HG03521 (cell line): ENCODE data around the gene PIM3.

Experiments
- ATAC-seq: cut with Tn5 transposase; IDR thresholded peaks from one replicate; pipeline ENCODE4 v1.9.1; 2021; ENCODE audit warnings: mild to moderate bottlenecking, moderate library complexity; ENCODE audit not compliant: unreplicated experiment

PIM3 gene

DNA sequence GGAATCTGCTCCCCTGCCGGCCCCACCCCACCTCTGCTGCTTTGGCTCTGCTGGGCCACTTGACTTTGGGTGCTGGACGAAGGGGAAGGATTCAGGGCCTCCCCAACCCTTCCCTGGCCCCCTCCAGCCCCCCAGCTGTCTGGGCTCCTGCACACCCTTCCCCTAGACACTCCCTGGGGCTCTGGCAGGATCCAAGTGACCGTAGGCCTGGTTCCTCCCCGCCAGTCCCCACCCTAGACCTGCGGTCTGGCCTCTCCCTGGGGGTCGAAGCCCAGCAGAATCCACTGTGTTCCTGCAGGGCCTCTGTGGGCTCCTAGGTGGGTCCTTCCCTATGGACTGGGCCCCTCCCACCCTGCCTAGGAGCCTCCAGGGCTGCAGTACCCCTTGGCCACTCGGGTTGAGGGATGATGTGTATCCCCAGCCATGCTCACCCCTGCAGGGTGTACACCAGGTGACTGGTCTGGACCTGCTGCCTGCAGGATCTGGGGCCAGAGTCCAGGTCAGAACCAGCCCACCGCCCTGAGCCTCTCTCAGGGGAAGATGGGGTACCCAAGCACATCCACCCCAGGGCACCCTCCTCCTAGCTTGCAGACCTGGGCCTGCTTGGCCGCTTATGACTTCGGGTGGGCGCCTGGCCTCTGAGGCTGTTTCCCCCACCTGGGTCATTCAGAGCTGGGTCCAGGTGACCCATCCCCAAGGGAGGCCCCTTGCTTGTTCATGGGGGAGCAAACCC is 5.6 kb downstream of the PIM3 start:
- ATAC-seq: no peak

DNA sequence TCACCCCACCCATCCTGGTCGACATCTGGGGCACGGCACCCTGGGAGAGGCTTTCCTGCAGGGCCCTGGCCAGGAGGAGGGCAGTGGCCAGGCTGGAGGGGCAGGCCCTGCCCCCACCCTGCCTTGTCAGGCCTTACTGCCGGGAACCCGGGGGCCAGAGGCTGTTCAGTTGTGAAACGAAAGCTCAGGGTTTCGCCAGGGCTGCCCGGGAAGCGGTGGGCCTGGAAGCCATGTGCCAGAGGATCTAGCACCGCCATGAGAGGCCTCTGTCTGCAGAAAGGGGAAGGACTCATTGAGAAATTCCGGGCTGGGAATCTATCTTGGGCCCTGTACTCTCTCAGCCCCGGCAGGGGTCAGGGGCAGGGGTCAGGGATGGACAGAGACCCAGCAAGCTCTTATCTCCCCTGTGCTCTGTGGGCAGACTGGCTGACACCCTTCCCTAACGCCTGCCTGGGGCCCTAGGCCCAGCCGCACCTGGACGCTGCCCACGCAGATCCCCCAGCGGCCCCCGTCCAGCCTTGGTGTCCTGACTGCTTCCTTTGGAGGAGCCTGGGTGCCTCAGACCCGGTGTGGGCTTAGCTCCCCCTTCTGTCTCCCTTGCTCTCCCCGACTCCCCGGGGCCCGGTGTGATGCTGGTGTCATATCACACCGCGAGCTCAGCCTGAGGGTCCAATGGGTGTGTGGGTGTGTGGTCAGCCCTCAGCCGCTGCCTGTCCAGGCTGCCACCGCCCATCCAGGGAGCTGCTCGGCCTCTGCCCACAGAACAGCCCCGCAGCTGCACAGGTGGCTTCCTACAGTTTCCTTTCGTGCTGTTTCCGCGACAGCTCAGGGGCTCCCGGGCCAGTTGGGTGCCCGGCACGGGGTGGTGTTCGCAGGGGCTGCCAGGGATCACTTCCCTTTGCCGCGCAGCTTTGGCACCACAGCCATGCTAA is 6.5 kb downstream of the PIM3 start:
- no peak for ATAC-seq

DNA sequence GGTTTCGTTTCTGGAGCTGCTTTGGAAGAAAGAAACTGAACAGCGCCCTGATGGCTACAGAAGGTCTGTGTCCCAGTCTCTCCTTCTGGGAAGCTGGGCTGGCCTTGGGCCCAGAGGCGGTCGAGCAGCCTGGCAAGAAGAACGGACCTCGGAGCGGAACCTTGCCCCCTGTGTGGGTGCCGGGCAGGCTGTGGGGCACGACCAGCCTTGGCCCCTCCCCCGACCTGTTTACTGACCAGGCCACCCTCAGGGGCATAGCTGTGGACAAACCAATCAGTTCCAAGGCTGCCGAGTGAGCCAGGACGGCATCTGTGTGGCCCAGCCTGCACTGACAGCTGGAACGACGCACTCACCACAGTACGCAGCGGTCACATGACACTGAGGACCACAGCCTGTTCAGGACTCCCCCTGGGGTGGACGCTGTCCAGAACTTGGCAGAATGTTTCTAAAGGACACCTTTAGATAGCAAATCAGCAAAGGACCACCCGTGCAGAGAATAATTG is 7.2 kb downstream of the PIM3 start:
- ATAC-seq: no peak

DNA sequence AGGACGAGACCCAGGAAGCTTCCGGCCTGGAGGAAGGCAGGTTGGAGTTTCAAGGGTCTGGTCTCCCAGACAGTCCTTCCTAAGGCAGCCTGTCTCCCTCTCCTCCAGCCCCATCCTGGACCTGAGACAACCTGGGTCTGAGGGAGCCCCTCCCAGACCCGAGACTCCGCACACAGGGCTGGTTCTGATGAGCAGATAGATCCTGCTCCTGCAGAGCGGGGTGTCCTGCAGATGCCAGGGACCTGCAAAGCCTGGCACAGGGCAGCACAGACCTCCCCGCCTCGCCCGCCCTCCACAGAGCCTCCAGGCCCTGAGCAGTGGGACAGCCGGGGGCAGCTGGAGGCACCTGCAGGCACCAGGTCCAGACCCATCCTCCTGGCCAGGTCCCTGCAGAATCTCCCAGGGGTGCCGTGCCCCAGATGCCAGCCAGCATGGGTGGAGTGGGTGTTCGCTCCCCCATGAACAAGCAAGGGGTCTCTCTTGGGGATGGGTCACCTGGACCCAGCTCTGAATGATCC is 7.8 kb downstream of the PIM3 start:
- ATAC-seq: no peak

DNA sequence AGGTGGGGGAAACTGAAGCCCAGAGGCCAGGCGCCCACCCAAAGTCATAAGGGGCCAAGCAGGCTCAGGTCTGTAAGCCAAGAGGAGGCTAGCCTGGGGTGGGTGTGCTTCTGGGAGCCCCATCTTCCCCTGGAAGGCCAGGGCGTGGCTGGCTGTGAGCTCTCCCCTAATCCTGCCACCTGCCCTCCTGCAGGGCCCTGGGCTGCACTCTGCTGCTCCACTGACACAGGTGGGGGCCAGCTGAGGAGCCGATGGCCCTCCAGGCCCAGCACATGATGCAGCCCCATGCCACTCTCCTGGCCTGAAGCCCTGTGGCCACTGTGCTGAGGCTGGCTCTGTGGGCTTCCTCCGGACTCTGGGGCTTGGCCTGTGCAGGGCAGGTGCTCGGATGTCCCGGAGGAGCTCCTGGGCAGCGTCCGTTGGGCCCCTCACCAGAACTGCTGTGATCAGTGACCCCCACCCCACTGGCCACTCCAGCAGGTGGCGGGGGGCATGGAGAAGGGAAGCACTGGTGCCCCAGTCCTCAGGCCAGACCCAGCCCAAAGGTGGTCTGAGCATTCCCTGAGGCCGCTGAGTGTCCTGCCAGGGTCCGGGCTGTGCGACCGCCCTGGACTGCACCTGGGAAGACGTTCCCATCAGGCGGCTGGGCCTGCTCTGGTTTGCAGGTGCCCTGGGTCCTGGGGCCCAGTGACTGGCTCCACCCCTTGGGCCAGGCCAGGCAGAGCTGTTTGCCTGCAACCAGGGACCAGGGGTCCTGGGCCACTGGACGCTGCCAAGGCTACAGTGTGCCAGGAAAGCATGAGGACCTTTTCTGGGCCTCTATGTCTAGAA is 8.5 kb downstream of the PIM3 start:
- no peak for ATAC-seq

DNA sequence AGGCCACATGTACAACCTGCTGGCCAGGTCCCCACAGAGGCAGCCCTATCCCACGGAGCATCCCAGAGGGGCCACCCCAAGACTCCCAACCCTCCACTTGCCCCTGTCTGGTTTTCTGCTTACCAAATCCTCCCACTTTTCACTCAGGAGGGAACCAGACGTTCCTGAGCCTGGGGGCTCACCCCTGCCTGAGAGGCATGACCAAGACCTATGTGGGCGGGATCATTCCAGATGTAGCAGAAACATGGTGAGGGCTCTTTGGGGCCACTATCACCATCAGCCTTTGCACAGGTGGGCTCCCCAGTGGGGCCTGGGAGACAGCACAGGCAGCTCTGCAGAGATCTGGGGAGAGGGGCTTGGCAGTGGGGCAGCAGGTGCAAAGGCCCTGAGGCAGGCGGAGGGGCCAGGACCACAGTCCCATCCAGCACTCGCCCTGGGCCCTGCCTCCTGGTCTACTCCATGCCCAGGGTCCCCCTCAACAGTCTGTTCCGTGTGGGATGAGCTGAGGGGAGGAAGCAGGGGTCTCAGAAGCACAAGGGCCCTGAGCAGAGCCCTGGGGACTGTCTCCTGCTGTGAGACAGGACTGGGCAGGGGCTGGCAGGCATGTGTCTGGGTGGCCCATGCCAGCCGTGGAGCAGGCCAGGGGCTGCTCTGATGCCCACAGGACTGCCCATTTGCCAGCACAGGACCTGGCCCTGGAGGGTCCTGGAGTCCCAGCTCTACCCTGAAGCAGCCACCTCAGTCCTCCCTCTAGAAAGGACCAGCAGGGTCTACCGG is 9.4 kb downstream of the PIM3 start:
- ATAC-seq: no peak

DNA sequence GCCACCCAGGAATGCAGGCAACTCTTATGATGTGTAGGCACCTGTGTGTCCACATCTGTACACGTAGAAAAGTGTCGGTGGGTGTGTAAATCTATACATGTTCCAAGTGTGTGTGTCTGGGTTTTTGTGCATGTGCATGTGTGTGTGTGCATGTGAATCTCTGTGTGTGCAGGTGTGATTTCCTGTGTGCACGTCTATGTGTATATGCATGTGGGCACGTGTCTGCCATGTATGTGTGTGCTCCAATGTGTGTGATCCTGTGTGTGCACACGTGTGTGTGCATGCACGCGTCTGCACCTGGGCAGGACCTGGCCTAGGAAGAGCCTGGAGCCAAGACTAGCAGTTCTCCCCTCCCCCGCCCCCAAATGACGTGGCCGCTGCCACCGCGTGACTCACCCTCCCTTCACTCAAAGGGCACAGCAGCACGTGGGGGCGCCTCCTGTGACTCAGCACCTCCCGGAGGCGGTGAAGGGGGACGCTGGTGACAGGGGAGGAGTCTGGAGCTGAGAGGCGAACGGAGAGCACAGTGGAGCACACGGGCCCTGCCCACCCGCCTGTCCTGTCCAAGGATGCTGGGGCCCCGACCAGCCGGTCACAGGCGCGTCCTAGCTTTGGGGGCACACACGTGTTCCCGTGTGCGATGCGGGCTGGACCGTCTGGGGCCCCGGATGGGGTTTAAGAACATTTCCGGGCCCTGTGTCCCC is 10.1 kb downstream of the PIM3 start:
- peak; percentile 53 for ATAC-seq

DNA sequence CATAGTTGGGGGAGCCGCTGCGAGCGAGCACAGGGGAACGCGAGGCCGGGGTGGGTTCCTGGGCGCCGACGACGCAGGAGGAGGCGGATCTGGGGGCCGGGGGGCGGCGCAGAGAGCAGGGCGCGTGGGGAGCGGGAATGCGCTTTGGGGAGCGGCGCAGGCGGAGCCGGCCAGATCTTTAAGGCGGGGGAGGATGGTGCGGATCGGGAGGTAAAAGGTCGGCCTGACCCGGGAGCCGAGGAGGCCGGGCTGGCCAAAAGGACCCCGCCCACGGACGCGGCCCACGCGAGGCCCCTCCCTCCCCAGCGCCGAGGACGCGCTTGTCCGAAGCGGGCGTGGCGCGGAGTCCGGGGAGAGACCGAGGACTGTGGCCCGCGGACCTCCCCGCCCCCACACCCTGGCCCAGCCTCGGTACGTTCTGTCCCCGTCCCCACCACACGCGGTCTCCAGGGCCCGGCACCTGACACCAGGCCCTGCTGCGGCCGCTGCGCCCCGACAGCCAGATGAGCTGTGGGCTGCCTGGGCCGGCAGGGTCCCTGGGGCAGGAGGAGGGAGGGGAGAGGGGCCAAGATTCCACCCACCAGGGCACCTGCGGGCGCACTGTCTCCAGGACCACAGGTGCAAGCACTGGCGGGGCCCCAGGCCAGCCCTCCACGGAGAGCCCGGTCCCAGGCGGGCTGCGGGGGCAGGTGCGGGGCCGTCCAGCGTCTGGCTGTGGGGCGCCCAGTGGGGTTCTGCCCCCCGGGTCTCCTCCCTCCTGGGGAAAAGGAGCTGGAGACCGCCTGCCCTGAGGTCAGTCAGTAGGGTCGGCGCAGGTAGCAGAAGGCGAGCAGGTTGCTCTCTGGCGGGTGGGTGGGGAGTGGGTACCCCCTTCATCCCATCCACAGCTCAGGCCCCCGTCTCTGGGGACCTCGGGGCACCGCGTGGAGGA is 10.9 kb downstream of the PIM3 start:
- peak; percentile 23 for ATAC-seq

DNA sequence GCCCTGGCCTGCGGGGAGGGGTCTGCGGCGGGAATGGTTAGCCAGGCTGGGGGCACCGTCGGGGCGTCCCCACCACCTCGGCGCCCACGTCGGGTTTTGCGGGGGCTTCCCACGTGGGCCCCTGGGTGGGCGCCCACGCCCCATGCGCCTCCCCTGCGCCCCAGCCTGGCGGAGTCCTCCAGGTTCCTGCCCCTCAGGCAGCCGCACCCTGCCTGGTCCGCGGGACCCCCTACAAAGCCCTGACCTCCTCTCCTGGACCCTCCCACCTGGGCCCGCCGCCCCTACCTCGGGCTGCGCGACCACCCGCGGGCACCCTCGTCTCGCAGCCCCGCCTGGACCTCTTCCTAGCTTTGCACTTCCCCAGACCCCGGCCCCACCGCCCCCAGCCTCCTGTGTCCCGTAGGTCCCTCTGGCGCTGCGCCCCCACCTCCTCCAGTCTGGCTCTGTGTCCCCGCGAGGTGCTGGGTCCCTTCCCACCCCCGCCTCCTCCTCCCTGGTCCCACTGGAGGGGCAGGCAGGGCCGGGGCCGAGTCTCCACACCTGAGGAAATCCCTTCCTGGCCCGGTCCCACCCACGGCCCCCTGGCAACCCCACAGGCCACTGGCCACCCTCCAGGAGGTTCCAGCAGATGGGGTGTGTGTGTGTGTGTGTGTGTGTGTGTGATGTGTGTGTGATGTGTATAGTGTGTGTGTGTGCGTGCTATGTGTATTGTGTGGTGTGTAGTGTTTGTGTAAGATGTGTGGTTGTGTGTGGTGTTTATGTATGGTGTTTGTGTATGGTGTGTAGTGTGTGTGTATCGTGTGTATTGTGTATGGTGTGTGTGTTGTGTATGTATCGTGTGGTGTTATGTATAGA is 11.8 kb downstream of the PIM3 start:
- ATAC-seq: no peak

DNA sequence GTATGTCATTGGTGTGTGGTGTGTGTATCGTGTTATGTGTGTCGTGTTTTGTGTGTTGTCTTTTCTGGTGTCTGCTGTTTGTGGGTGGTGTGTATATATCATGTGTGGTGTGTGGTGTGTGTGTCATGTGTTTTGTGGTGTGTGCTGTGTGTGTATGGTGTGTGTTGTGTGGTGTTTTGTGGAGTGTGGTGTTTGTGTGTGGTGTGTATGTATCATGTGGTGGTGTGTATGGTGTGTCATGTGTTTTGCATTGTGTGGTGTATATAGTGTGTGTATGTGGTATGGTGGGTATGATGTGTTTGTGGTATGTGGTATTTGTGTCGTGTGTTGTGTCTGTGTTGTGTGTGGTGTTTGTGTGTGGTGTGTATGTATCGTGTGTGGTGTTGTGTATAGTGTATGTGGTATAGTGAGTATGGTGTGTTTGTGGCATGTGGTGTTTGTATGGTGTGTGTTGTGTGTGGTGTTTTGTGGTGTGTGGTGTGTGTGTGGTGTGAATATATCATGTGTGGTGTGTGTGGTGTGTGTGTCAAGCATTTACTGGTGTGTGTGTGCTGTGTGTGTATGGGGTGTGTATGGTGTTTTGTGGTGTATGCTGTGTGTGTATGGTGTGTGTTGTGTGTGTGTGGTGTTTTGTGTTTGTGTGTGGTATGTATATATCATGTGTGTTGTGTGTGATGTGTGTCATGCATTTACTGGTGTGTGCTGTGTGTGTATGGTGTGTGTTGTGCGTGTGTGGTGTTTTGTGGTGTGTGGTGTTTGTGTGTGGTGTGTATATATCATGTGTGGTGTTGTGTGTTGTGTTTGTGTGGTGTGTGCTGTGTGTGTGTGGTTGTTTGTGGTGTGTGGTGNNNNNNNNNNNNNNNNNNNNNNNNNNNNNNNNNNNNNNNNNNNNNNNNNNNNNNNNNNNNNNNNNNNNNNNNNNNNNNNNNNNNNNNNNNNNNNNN is 12.7 kb downstream of the PIM3 start:
- ATAC-seq: no peak

DNA sequence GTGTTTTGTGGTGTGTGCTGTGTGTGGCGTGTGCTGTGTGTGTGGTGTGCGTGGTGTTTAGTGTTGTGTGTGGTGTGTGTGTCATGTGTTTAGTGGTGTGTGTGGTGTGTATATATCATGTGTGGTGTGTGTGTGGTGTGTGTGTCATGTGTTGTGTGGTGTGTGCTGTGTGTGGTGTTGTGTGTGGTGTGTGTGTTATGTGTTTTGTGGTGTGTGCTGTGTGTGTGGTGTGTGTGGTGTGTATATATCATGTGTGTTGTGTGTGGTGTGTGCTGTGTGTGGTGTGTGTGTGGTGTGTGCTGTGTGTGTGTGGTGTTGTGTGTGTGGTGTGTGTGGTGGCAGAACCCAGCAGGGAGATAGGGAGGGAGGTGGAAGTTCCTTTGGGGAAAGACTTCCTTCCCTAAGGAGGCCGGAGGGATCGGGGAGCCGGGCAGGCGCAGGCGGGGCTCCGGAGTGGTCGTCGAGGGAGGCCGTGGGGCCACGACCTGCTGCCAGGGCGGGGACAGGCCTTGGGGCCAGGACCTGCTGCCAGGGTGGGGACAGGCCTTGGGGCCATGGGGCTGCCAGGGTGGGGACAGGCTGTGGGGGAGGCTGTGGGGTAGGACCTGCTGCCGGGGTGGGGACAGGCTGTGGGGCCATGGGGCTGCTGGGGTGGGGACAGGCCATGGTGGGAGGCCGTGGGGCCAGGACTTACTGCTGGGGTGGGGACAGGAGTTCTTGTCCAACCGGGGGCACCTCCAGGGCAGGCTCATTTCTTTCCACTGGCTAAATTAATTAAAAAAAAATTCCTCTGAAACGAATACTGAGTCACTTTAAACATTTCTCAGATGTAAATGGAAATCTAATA is 15.2 kb downstream of the PIM3 start:
- no peak for ATAC-seq

DNA sequence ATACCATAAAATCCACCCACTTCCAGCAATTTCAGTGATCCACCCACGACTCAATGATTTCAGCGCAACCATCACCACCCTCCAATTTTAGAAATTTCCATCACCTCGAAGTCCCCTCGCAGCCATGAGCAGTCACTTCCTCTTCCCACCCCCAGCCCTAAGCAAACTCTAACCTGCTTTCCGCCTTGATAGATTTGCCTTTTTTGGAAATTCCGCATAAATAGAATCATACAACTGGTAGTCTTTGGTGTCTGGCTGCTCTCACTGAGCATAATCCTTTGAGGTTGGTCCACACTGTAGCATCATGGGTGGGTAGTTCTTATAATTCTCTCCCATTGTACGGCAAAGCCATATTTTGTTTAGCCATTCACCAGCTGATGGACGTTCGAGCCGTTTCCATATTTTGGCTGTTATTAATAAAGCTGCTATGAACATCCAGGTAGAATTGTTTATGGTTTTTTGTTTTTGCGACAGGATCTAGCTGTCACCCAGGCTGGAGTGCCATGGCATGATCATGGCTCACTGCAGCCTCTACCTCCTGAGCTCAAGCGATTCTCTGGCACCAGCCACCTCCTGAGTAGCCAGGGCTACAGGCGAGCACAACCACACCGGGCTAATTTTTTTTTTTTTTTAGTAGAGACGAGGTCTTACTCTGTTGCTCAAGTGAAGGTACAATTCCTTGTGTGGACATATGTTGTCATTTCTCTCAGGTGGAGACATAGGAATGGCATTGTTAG is 16.0 kb downstream of the PIM3 start:
- no peak for ATAC-seq

DNA sequence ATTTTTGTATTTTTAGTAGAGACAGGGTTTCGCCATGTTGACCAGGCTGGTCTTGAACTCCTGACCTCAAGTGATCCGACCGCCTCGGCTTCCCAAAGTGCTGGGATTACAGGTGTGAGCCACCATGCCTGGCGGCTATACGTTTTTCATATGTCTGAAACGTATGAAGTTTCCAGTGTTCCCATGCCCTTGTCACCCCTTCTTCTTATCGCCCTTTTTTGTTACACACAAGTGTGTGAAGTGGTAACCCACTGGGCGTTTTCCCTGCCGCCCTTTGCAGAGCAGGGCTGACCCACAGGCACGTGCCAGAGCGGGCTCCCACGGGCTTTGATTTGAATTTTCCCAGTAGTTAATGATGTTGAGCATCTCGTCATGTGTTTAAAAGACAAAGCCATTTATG is 17.0 kb downstream of the PIM3 start:
- ATAC-seq: no peak

DNA sequence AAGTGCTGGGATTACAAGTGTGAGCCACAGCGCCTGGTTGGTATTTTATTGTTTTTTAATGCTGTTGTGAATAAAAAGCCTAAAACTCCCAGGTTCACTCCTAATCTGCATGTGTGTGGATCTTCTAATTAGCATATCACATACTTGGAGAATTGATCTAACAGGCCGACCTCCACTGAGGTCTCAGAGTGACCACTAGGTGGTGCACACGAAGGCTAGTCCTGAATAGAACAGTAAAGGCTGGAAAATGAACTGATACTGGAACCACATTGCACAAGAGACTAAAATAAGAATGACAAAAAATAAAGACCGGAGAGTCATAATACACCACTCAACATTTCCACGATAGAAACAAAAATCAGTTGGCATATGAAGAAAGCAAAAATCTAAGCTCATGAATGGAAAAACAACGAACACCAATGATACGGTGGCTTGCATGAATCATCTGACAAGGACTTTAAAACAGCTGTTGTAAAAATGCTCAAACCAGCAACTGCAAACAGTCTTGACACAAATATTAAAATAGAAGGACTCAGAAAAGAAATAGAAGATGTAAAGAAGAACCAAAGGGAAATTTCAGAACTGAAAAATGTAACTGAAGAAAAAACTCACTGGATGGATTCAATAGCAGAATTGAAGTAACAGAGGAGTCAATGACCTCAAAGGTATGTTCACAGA is 19.2 kb downstream of the PIM3 start:
- ATAC-seq: no peak
